Trophoblast cell (in vitro differentiated cells and primary cell): ENCODE results near the gene TMEM167A.
"Not testable (repeated sequence)": the region's sequence is repeated elsewhere in the genome, so short reads cannot be mapped to it uniquely, and the experiment has no call there.

Source experiments
- DNase-seq, 2 donors: peaks; one replicate each; pipeline ENCODE4 v3.0.0-alpha.2; 2016
- H2AFZ ChIP-seq: 2 replicates; pipeline ENCODE4 v1.6.1; 2013; ENCODE audit warnings: low read length, moderate library complexity, mild to moderate bottlenecking; ENCODE audit not compliant: insufficient read depth, poor library complexity
- H2AK5ac ChIP-seq: 2 replicates; pipeline ENCODE4 v1.6.1; 2013; ENCODE audit warnings: mild to moderate bottlenecking, low read length
- H2BK120ac ChIP-seq: 2 replicates; pipeline ENCODE4 v1.6.1; 2013; ENCODE audit warnings: low read length, mild to moderate bottlenecking, moderate library complexity; ENCODE audit not compliant: insufficient read depth, poor library complexity
- H2BK12ac ChIP-seq: 2 replicates; pipeline ENCODE4 v1.6.1; 2013; ENCODE audit warnings: mild to moderate bottlenecking, low read length, moderate library complexity
- H2BK5ac ChIP-seq: 2 replicates; pipeline ENCODE4 v1.6.1; 2013; ENCODE audit warnings: low read length, low read depth, moderate library complexity, mild to moderate bottlenecking; ENCODE audit not compliant: poor library complexity
- H3K14ac ChIP-seq: 2 replicates; pipeline ENCODE4 v1.6.1; 2013; ENCODE audit warnings: mild to moderate bottlenecking, low read length
- H3K18ac ChIP-seq: 2 replicates; pipeline ENCODE4 v1.6.1; 2013; ENCODE audit warnings: mild to moderate bottlenecking, low read length
- H3K23ac ChIP-seq: 2 replicates; pipeline ENCODE4 v1.6.1; 2013; ENCODE audit warnings: low read length
- H3K27ac ChIP-seq: 2 replicates; pipeline ENCODE4 v1.5.1; 2013; ENCODE audit warnings: low read depth, mild to moderate bottlenecking, inconsistent platforms, low read length, moderate library complexity
- H3K27me3 ChIP-seq: 2 replicates; pipeline ENCODE4 v1.6.1; 2013; ENCODE audit warnings: inconsistent platforms, mild to moderate bottlenecking, low read length, moderate library complexity; ENCODE audit not compliant: insufficient read depth
- H3K36me3 ChIP-seq, 2 experiments: 1 replicate in 1 of 2; 2 replicates in 1 of 2; pipeline ENCODE4 v1.6.1; 2013; ENCODE audit warnings: low read length in 2 of 2, mild to moderate bottlenecking in 2 of 2, moderate library complexity in 1 of 2; ENCODE audit not compliant: insufficient read depth in 2 of 2, control insufficient read depth in 1 of 2
- H3K4ac ChIP-seq: 2 replicates; pipeline ENCODE4 v1.6.1; 2013; ENCODE audit warnings: low read depth, mild to moderate bottlenecking, low read length, moderate library complexity
- H3K4me1 ChIP-seq, 2 experiments: 1 replicate in 1 of 2; 2 replicates in 1 of 2; pipeline ENCODE4 v1.6.1; 2013; ENCODE audit warnings: low read length in 2 of 2, mild to moderate bottlenecking in 2 of 2, moderate library complexity in 1 of 2; ENCODE audit not compliant: insufficient read depth in 2 of 2, control insufficient read depth in 1 of 2
- H3K4me2 ChIP-seq: 2 replicates; pipeline ENCODE4 v1.6.1; 2013; ENCODE audit warnings: inconsistent platforms, mild to moderate bottlenecking, low read length, moderate library complexity
- H3K4me3 ChIP-seq: 2 replicates; pipeline ENCODE4 v1.5.1; 2013; ENCODE audit warnings: mild to moderate bottlenecking, low read depth, low read length, inconsistent platforms
- H3K79me1 ChIP-seq: one replicate; pipeline ENCODE4 v1.6.1; 2013; ENCODE audit warnings: low read length
- H3K79me2 ChIP-seq: 2 replicates; pipeline ENCODE4 v1.6.1; 2013; ENCODE audit warnings: low read length, mild to moderate bottlenecking; ENCODE audit not compliant: control insufficient read depth, insufficient read depth, poor library complexity
- H3K9ac ChIP-seq: 2 replicates; pipeline ENCODE4 v1.6.1; 2013; ENCODE audit warnings: mild to moderate bottlenecking, low read length
- H3K9me3 ChIP-seq: 2 replicates; pipeline ENCODE4 v1.6.1; 2013; ENCODE audit warnings: low read depth, mild to moderate bottlenecking, control low read depth, inconsistent platforms, low read length; ENCODE audit not compliant: insufficient read depth
- H4K12ac ChIP-seq: 2 replicates; pipeline ENCODE4 v1.6.1; 2013; ENCODE audit warnings: low read depth, mild to moderate bottlenecking, low read length, moderate library complexity
- H4K8ac ChIP-seq: 2 replicates; pipeline ENCODE4 v1.6.1; 2013; ENCODE audit warnings: low read depth, mild to moderate bottlenecking, low read length, moderate library complexity
- H4K91ac ChIP-seq: one replicate; pipeline ENCODE4 v1.6.1; 2013; ENCODE audit warnings: low read depth, mild to moderate bottlenecking, low read length, moderate library complexity
- WGBS: extraction: QIAGEN DNeasy Blood & Tissue Kit; methylation state at CpG from one replicate; pipeline ENCODE4 v1.1.7; 2013; ENCODE audit warnings: missing lambda C conversion rate; ENCODE audit not compliant: insufficient read length, insufficient coverage; ENCODE audit errors: extremely low coverage; 5-methylcytosine and 5-hydroxymethylcytosine counted together

TMEM167A gene

DNA sequence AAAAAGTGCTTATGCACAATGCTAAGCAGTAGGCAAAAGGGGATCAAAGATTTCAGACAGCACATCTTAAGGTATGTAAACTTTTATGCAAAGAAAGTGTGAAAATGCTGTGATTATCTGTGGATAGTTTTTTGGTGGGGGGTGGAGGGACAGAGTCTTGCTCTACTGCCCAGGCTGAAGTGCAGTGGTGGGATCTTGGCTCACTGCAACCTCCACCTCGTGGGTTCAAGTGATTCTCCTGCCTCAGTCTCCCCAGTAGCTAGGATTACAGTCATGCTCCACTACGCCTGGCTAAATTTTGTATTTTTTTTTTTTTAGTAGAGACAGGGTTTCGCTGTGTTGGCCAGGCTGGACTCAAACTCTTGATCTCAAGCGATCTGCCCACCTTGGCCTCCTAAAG lies 9.8 kb downstream of the TMEM167A start:
- not testable (repeated sequence) for H3K14ac ChIP-seq, H3K79me1 ChIP-seq, H2BK12ac ChIP-seq, H3K79me2 ChIP-seq, H3K4me1 ChIP-seq, H3K36me3 ChIP-seq, H3K4me3 ChIP-seq, H3K23ac ChIP-seq, DNase-seq, H4K91ac ChIP-seq, H3K27ac ChIP-seq, H4K8ac ChIP-seq, H2AFZ ChIP-seq, H3K27me3 ChIP-seq, H2AK5ac ChIP-seq, H3K18ac ChIP-seq, H3K9ac ChIP-seq, H4K12ac ChIP-seq, H3K4me2 ChIP-seq, H2BK5ac ChIP-seq, H2BK120ac ChIP-seq, H3K9me3 ChIP-seq
- H3K4ac ChIP-seq: peak overlapping the region; percentile 89
- no CpG with 5 or more reads among the region's 4 CpGs for WGBS

DNA sequence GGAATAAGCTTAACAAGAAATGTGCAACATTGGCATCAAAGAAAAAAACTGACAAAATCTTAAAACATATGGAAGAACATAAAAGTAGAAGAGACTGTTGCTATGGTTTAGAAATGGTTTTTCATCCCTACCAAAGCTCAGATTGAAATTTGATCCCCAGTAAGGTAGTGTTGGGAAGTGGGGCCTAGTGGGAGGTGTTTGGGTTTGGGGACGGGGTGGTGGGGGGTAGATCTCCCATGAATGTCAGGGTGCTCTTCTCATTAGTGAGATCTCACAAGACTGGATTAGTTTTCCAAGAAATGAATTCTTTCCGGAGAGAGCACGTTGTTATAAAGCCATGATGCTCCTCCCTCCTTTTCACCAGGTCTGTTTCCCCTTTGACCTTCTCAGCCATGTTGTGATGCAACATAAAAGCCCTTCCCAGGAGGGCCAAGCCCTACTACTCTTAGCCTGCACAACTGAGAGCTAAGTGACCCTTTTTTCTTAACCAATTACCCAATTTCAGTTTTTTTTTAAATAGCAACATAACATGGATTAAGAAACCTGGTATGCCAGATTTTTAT lies 10.6 kb downstream of the TMEM167A start:
- Histone ChIP-seq H3K36me3 (no peaks in the 10 kb centered on the region), H2AFZ (no peak overlapping the region), H3K14ac (no peak overlapping the region), H3K9me3 (no peaks in the 10 kb centered on the region), H3K79me1 (no peaks in the 10 kb centered on the region), H4K91ac (no peak overlapping the region), H3K9ac (no peak overlapping the region), H2BK120ac (no peak overlapping the region), H3K4ac (peak overlapping the region; percentile 86), H2BK5ac (no peak overlapping the region), H4K8ac (no peak overlapping the region), H3K27me3 (no peaks in the 10 kb centered on the region), H3K4me1 (no peaks in the 10 kb centered on the region), H3K23ac (no peak overlapping the region), H3K18ac (no peak overlapping the region), H3K27ac (no peak overlapping the region), H2BK12ac (no peak overlapping the region), H3K79me2 (peaks cover 1% of the 10 kb centered on the region), H3K4me2 (no peak overlapping the region), H2AK5ac (no peak overlapping the region), H4K12ac (no peak overlapping the region), H3K4me3 (no peak overlapping the region)
- no CpG with 5 or more reads among the region's 3 CpGs for WGBS
- DNase-seq: no peak

GRCh38 chr5:83059341-83059740 lies 17.9 kb downstream of the TMEM167A start:
- no peak overlapping the region for H3K4me2 ChIP-seq
- H3K79me2 ChIP-seq: no peaks in the 10 kb centered on the region
- H2BK12ac ChIP-seq: no peak overlapping the region
- H3K27me3 ChIP-seq: no peaks in the 10 kb centered on the region
- H3K4me3 ChIP-seq: no peak overlapping the region
- H2BK120ac ChIP-seq: no peak overlapping the region
- no peaks in the 10 kb centered on the region for H3K79me1 ChIP-seq
- H4K12ac ChIP-seq: no peak overlapping the region
- no peaks in the 10 kb centered on the region for H3K9me3 ChIP-seq
- H2BK5ac ChIP-seq: no peak overlapping the region
- peaks cover 3 to 6% of the 10 kb centered on the region in 2 experiments for H3K36me3 ChIP-seq
- H3K4ac ChIP-seq: no peak overlapping the region
- no peak overlapping the region for H3K18ac ChIP-seq
- no peak overlapping the region for H3K23ac ChIP-seq
- no peak overlapping the region for H3K9ac ChIP-seq
- WGBS: no CpG with 5 or more reads among the region's 2 CpGs
- no peak for DNase-seq
- no peak overlapping the region for H2AK5ac ChIP-seq
- H4K91ac ChIP-seq: no peak overlapping the region
- H4K8ac ChIP-seq: no peak overlapping the region
- no peak overlapping the region for H3K14ac ChIP-seq
- H2AFZ ChIP-seq: no peak overlapping the region
- H3K4me1 ChIP-seq: no peaks in the 10 kb centered on the region
- no peak overlapping the region for H3K27ac ChIP-seq

DNA sequence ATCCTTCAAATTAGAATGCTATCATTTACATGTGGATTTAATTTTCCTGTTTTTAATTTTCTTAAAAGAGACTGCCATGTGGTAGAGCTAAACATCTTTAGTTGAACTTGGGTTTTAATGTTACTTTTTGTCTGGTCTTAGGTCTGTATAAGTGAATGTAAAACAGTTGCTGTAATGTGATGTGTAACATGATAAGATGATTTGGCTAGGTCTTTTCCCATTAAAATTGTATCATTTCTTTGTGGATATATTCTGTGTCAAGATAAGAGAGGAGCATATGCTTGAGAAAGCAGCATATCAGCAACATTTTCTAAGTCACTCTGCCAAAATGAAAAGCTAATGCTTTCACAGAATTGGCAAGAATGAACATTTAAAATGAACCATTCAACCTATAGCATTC lies 18.5 kb downstream of the TMEM167A start:
- Histone ChIP-seq H3K18ac (no peak overlapping the region), H3K4me3 (no peak overlapping the region), H4K12ac (no peak overlapping the region), H3K9me3 (no peaks in the 10 kb centered on the region), H2AFZ (no peak overlapping the region), H2BK12ac (no peak overlapping the region), H3K14ac (no peak overlapping the region), H3K79me2 (no peaks in the 10 kb centered on the region), H3K4me2 (no peak overlapping the region), H3K27ac (no peak overlapping the region), H4K8ac (no peak overlapping the region), H2AK5ac (no peak overlapping the region), H3K36me3 (peaks cover 3 to 6% of the 10 kb centered on the region in 2 experiments), H3K27me3 (no peaks in the 10 kb centered on the region), H3K9ac (no peak overlapping the region), H2BK120ac (no peak overlapping the region), H3K4me1 (no peaks in the 10 kb centered on the region), H4K91ac (no peak overlapping the region), H2BK5ac (no peak overlapping the region), H3K4ac (no peak overlapping the region), H3K23ac (no peak overlapping the region), H3K79me1 (no peaks in the 10 kb centered on the region)
- no peak for DNase-seq
